Activated CD4-positive, CD25-positive, alpha-beta regulatory T cell (primary cell): ENCODE measurements around the gene ACD.

Experiments used
- DNase-seq, 4 experiments: peaks; one replicate each; lab custom pipeline; 2025; lab: John Stamatoyannopoulos, UW

ACD gene

GRCh38 chr16:67661886-67662652 lies 2.0 kb upstream of the ACD start:
- no peak for DNase-seq

- no peak for DNase-seq
These were observed 1.2 kb upstream of the ACD start for GRCh38 chr16:67661101-67661761.

- peak; percentile 73 to 89 (median 86) for DNase-seq
These were observed 536 bp upstream of the ACD start, which contains the start of gene PARD6A for GRCh38 chr16:67660564-67661028. PARD6A (plus strand) TSS chr16:67660960; CDS start chr16:67661039, 79 bp downstream.

GRCh38 chr16:67658849-67659674 lies 998 bp downstream of the ACD start:
- no peak for DNase-seq

GRCh38 chr16:67657751-67658518 lies 2.1 kb downstream of the ACD start:
- DNase-seq = no peak

- DNase-seq = no peak
These were observed 2.9 kb downstream of the ACD start for GRCh38 chr16:67657017-67657608.

GRCh38 chr16:67656344-67657016 lies 3.6 kb downstream of the ACD start:
- DNase-seq = no peak

DNA sequence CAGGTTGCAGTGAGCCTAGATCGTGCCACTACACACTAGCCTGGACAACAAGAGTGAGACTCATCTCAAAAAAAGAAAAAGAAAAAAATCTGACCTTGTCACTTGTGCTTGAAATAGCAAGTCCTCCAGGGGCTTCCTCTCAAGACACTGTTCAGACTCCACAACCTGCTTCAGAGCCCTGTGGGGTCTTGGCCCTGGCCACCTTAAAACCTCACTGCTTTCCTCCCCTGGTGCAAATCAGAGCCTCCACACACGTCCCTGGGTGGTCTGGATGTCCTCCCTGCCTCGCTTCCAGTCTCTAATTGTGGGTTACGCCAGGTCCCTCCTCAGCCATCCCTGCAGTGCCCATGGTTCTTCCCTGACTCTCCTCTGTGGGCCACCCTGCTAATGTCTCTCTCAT lies 4.7 kb downstream of the ACD start:
- DNase-seq = no peak

DNA sequence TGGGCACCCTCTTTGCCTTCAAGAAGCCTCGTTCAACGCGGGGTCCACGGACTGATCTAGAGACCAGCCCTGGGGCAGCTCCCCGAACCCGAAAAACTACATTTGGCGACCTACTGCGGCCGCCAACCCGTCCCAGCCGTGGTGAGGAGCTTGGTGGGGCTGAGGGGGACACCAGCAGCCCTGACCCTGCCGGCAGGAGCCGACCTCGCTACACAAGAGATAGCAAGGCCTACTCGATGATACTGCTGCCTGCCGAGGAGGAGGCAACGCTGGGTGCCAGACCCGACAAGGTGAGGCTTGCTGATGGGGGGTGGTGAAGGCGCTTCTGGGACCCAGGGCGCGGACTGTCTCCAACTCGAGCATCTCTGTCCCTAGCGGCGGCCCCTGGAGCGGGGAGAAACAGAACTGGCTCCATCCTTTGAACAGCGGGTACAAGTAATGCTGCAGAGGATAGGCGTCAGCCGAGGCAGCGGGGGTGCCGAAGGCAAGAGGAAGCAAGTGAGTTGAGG lies 5.6 kb downstream of the ACD start:
- DNase-seq = no peak

DNA sequence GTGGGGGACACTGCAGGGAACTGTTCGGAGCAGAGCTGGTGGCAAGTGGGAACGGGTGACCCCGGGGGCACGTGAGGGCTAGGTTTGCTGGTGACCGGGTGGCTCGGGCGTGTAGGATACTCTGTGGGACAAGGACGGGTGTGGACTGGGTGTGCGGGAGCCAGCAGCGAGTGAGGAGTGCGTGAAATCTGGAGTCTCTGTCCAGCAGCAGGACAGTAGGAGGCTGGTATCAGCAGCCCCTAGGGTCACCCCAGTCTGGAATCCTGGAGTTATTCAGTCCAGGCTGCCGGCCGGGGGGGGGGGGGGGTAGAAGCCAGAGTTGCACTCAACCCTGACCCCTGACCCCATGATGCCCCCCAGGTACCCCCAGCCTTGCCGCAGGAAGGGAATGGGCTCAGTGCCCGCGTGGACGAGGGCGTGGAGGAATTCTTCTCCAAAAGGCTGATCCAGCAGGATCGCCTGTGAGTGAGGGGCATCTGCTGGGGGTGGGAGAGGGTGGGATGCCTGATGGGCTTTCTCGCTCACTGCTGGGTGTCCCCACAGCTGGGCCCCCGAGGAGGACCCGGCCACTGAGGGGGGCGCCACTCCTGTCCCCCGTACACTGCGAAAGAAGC lies 6.2 kb downstream of the ACD start:
- no peak for DNase-seq

GRCh38 chr16:67653128-67653788 lies 6.8 kb downstream of the ACD start:
- DNase-seq = no peak

GRCh38 chr16:67652578-67653127 lies 7.4 kb downstream of the ACD start:
- DNase-seq = no peak

GRCh38 chr16:67651847-67652246 lies 8.2 kb downstream of the ACD start:
- DNase-seq = no peak

- DNase-seq = no peak
These were observed 9.0 kb downstream of the ACD start for GRCh38 chr16:67651039-67651438.

- no peak for DNase-seq
These were observed 10.0 kb downstream of the ACD start for GRCh38 chr16:67650023-67650422.

DNA sequence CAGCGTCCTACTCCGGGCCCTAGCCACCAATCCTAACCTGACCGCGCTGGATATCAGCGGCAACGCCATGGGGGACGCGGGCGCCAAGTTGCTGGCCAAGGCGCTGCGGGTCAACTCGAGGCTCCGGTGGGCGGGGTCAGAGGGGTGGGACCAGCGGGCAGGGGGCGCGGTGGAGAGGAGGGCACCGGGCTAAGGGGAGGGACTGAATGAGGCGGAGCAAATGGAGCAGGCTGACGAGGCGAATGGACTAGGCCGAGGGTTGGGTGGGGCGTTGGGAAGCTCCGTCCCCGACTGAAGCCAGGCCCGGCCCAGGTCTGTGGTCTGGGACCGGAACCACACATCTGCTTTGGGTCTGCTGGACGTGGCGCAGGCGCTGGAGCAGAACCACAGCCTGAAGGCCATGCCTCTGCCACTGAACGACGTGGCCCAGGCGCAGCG lies 10.5 kb downstream of the ACD start:
- no peak for DNase-seq

DNA sequence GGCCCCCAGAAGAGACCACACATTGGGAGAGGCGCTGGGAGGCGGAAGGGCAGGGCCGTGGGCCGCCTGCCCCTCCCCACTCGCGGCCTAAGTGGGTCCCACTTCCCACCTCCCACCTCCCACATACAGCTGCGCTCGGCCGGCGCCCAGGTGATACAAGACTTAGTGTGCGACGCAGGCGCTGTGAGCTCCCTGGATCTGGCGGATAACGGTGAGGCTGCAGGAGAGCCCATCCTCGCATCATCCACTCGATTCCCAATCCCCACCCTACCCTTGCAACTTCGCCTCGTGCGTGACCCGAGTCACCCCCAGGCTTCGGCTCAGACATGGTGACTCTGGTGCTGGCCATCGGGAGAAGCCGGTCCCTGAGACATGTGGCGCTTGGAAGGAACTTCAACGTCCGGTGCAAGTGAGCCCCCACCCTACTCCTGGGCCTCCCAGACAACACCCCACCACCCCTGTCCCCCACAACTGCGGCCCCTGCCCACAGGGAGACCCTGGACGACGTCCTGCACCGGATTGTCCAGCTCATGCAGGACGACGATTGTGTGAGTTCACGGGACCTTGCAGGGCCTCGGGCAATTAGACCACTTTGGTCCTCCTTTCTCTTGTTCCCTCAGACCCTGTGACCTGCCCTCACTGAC lies 11.2 kb downstream of the ACD start:
- no peak for DNase-seq

GRCh38 chr16:67648088-67648763 lies 11.8 kb downstream of the ACD start:
- no peak for DNase-seq
